Measurements from ENCODE around the gene DNER. TPM values are rescaled to one million over a fixed set of nuclear protein-coding genes. Genes with fewer than 3 reads are reported as not detected.

The DNER gene
- total RNA-seq, 2 donors from 2014 or later: 17.6 to 28.4 TPM

GRCh38 chr2:229543176-229543873, 171.0 kb downstream of the DNER start:
- Histone ChIP-seq H3K36me3 (no peaks in the 10 kb centered on the region), H3K9me3 (no peaks in the 10 kb centered on the region), H3K4me1 (no peaks in the 10 kb centered on the region), H3K4me3 (no peak overlapping the region), H3K27me3 (no peaks in the 10 kb centered on the region), H3K27ac (no peak overlapping the region)
- TF ChIP-seq, protein P1, sequence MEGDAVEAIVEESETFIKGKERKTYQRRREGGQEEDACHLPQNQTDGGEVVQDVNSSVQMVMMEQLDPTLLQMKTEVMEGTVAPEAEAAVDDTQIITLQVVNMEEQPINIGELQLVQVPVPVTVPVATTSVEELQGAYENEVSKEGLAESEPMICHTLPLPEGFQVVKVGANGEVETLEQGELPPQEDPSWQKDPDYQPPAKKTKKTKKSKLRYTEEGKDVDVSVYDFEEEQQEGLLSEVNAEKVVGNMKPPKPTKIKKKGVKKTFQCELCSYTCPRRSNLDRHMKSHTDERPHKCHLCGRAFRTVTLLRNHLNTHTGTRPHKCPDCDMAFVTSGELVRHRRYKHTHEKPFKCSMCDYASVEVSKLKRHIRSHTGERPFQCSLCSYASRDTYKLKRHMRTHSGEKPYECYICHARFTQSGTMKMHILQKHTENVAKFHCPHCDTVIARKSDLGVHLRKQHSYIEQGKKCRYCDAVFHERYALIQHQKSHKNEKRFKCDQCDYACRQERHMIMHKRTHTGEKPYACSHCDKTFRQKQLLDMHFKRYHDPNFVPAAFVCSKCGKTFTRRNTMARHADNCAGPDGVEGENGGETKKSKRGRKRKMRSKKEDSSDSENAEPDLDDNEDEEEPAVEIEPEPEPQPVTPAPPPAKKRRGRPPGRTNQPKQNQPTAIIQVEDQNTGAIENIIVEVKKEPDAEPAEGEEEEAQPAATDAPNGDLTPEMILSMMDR (IDR thresholded peaks at IDR 0.05): no peak
- no peak for DNase-seq (ENCODE audit: low spot score)

GRCh38 chr2:229539628-229540027, 174.7 kb downstream of the DNER start:
- H3K9me3 ChIP-seq: no peaks in the 10 kb centered on the region
- no peak overlapping the region for H3K27ac ChIP-seq
- H3K4me3 ChIP-seq: no peak overlapping the region
- H3K27me3 ChIP-seq: no peaks in the 10 kb centered on the region
- H3K36me3 ChIP-seq: no peaks in the 10 kb centered on the region
- TF ChIP-seq, protein P1 (IDR thresholded peaks at IDR 0.05): no peak
- DNase-seq (ENCODE audit: low spot score): no peak
- H3K4me1 ChIP-seq: no peaks in the 10 kb centered on the region

- Histone ChIP-seq H3K36me3 (no peaks in the 10 kb centered on the region), H3K27ac (no peak overlapping the region), H3K4me3 (no peak overlapping the region), H3K9me3 (peaks cover 0 to 9% of the 10 kb centered on the region in 2 donors), H3K4me1 (no peaks in the 10 kb centered on the region), H3K27me3 (no peaks in the 10 kb centered on the region)
- no peak for DNase-seq (ENCODE audit: low spot score)
- TF ChIP-seq, protein P1 (IDR thresholded peaks at IDR 0.05): no peak
Observed at GRCh38 chr2:229531594-229531993, 182.8 kb downstream of the DNER start.

DNA sequence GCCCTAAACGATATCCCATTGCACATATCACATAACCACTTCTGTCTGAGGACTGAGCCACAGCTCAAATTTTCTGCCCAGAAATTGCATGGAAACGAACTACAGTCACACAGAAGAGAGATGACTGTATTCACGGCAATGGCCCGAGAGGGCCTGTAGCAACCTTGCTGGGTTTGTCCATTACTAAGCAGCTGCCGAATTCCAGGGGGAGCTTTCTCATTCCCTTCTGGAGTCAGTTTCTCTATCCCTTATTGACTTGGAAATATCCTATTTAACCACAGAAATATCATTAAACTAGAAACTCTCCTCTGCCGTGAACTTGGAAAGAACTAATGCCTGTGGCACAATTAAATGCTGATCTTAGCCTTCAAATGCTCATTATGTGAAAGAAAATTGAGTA, 183.9 kb downstream of the DNER start:
- H3K27me3 ChIP-seq: no peaks in the 10 kb centered on the region
- TF ChIP-seq, protein P1 (IDR thresholded peaks at IDR 0.05): no peak
- DNase-seq (ENCODE audit: low spot score): no peak
- H3K9me3 ChIP-seq: peaks cover 0 to 9% of the 10 kb centered on the region in 2 donors
- H3K36me3 ChIP-seq: no peaks in the 10 kb centered on the region
- no peaks in the 10 kb centered on the region for H3K4me1 ChIP-seq
- H3K27ac ChIP-seq: no peak overlapping the region
- H3K4me3 ChIP-seq: no peak overlapping the region

DNA sequence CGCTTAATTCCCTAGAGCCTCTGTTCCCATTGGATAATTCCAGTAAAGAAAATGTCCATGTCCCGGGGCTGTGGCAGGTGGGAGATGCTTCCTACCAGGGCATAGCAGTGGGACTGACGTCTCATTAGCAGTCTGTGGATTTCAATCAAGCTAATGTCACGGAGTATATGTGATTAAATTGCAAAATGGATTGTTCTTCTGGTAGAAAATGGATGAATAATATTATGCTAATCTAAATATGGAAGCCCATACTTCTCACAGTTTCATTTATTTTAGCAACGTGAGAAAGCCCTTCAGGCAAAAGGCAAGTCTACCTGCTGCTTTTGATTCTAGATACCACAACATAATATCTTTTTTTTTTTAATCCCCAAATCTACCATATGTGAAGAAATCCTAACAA, 185.5 kb downstream of the DNER start:
- TF ChIP-seq, protein P1 (IDR thresholded peaks at IDR 0.05): no peak
- Histone ChIP-seq H3K27me3 (no peaks in the 10 kb centered on the region), H3K4me1 (no peaks in the 10 kb centered on the region), H3K9me3 (peaks cover 0 to 9% of the 10 kb centered on the region in 2 donors), H3K4me3 (no peak overlapping the region), H3K27ac (no peak overlapping the region), H3K36me3 (no peaks in the 10 kb centered on the region)
- no peak for DNase-seq (ENCODE audit: low spot score)

- no peak overlapping the region for H3K27ac ChIP-seq
- TF ChIP-seq, protein P1 (IDR thresholded peaks at IDR 0.05): no peak
Observed at GRCh38 chr2:229526951-229527350, 187.4 kb downstream of the DNER start.

More at GRCh38 chr2:229526951-229527350, 187.4 kb downstream of the DNER start:
- Histone ChIP-seq H3K9me3 (peaks cover 0 to 9% of the 10 kb centered on the region in 2 donors), H3K36me3 (no peaks in the 10 kb centered on the region), H3K4me1 (no peaks in the 10 kb centered on the region), H3K4me3 (no peak overlapping the region), H3K27me3 (no peaks in the 10 kb centered on the region)
- no peak for DNase-seq (ENCODE audit: low spot score)

All from right atrium auricular region (tissue), 2 donors.